PC-9 (cell line): ENCODE results near the gene C10orf67. TPM values are rescaled to one million over a fixed set of nuclear protein-coding genes. Genes with fewer than 3 reads are reported as not detected.
"Not testable (repeated sequence)": the region's sequence is repeated elsewhere in the genome, so short reads cannot be mapped to it uniquely, and the experiment has no call there.

Source experiments
- BruUV-seq: library from RNA; stranded (reverse); fragments of 400-500 nt; replicated peaks from 2 replicates; lab custom pipeline; 2021; lab: Mats Ljungman, UMichigan
- CTCF ChIA-PET: fragments of 300-600 bp; sonication (Branson Sonifier 250); formaldehyde crosslinking; loops from one replicate; lab custom pipeline; 2022; ENCODE audit warnings: antibody characterized with exemption; lab: Charles Lee
- POLR2A ChIA-PET: fragments of 300-600 bp; sonication (Branson Sonifier 250); formaldehyde crosslinking; loops from one replicate; lab custom pipeline; 2022; ENCODE audit warnings: antibody characterized with exemption; ENCODE audit not compliant: unreplicated experiment; lab: Charles Lee
- DNase-seq, 2 experiments: peaks; one replicate each; pipeline versions ENCODE4 v3.0.0 to v3.0.0-alpha.2; 2015 to 2022; ENCODE audit warnings: mixed read lengths in 1 of 2
- H2AFZ ChIP-seq: fragments of 200-600 bp; sonication (generic); 2 replicates; pipeline ENCODE4 v1.8.1; 2017; ENCODE audit warnings: antibody characterized with exemption
- H3F3A ChIP-seq: fragments of 200-600 bp; sonication (generic); 2 replicates; pipeline ENCODE4 v1.8.1; 2017; ENCODE audit warnings: antibody characterized with exemption, mild to moderate bottlenecking, low read depth; ENCODE audit not compliant: insufficient read depth
- H3K27ac ChIP-seq: fragments of 200-600 bp; sonication (generic); 2 replicates; pipeline ENCODE4 v1.6.1; 2016; ENCODE audit warnings: mixed run types
- H3K27me3 ChIP-seq: fragments of 200-600 bp; sonication (generic); 2 replicates; pipeline ENCODE4 v1.6.1; 2016; ENCODE audit warnings: low read depth, mixed run types; ENCODE audit not compliant: insufficient read depth
- H3K36me3 ChIP-seq: fragments of 200-600 bp; sonication (generic); 2 replicates; pipeline ENCODE4 v1.6.1; 2016; ENCODE audit warnings: low read depth, mixed run types
- H3K4me1 ChIP-seq: fragments of 200-600 bp; sonication (generic); replicated peaks from 2 replicates; pipeline ENCODE4 v1.6.1; 2016; ENCODE audit warnings: mixed run types; ENCODE audit not compliant: insufficient read depth
- H3K4me2 ChIP-seq: fragments of 200-600 bp; sonication (generic); 2 replicates; pipeline ENCODE4 v1.6.1; 2017; ENCODE audit warnings: mixed run types
- H3K4me3 ChIP-seq: fragments of 200-600 bp; sonication (generic); 2 replicates; pipeline ENCODE4 v1.6.1; 2016; ENCODE audit warnings: mixed run types
- H3K79me2 ChIP-seq: fragments of 200-600 bp; sonication (generic); 2 replicates; pipeline ENCODE4 v1.6.1; 2017; ENCODE audit warnings: low read depth, mixed run types
- H3K9me2 ChIP-seq: fragments of 200-600 bp; sonication (generic); 2 replicates; pipeline ENCODE4 v1.8.1; 2017; ENCODE audit warnings: mild to moderate bottlenecking; ENCODE audit not compliant: insufficient read depth
- H3K9me3 ChIP-seq: fragments of 200-600 bp; sonication (generic); 2 replicates; pipeline ENCODE4 v1.8.1; 2016; ENCODE audit warnings: low read depth; ENCODE audit not compliant: insufficient read depth
- H4K20me1 ChIP-seq: fragments of 200-600 bp; sonication (generic); 2 replicates; pipeline ENCODE4 v1.8.1; 2017; ENCODE audit not compliant: insufficient read depth
- EZH2 ChIP-seq: fragments of 200-600 bp; sonication (generic); IDR thresholded peaks from 2 replicates; pipeline ENCODE4 v1.8.0; 2017; ENCODE audit warnings: antibody characterized with exemption, low read depth
- intact Hi-C: fragments of 100-400 bp; cut with micrococcal nuclease; formaldehyde crosslinking; loops from one replicate; pipeline ENCODE4 v1.10.0; 2022; ENCODE audit not compliant: unreplicated experiment
- total RNA-seq: library from RNA; stranded (reverse); gene quantifications from 2 replicates; pipeline ENCODE4 v1.2.3, GENCODE V29; 2021
- TF ChIP-seq, protein P1 (sequence below): fragments of 200-600 bp; sonication (generic); conservative IDR thresholded peaks from 2 replicates; pipeline ENCODE4 v1.6.1; 2017; ENCODE audit warnings: mixed run types, antibody characterized with exemption, mild to moderate bottlenecking, moderate library complexity

C10orf67 gene
- total RNA-seq, 1 experiment from 2014 or later: 1.2 TPM

DNA sequence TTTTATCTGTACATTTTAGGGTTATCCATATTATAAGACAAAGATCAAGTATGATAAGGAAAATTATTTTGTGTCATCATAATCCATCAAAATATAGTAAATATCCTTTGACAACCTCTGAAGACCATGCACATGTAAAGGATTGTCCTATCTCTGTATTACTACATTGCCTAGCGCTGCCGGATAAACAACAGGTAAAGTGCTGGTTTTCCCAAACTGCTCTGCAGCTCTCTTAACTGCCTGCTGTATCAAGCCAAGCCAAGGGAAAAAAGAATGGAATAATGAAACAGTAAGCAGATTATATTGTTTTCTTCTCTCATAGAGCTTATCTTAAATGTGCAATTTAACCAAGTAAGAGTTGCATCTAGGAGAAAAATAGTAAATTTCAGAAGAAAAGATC lies 81.7 kb downstream of the C10orf67 start:
- intact Hi-C loops: no loop called here
- Histone ChIP-seq H3F3A (no peaks in the 10 kb centered on the region), H3K4me1 (no peaks in the 10 kb centered on the region), H3K9me3 (no peaks in the 10 kb centered on the region), H3K27ac (no peak overlapping the region), H3K9me2 (no peaks in the 10 kb centered on the region), H3K4me2 (no peak overlapping the region), H3K79me2 (no peaks in the 10 kb centered on the region), H4K20me1 (no peaks in the 10 kb centered on the region), H3K4me3 (no peak overlapping the region), H3K27me3 (no peaks in the 10 kb centered on the region), H3K36me3 (no peaks in the 10 kb centered on the region), H2AFZ (no peak overlapping the region)
- TF ChIP-seq EZH2: no peak
- ChIA-PET POLR2A (no interaction called here), CTCF (no interaction called here)
- BruUV-seq: no TSS peak
- DNase-seq: no peak

- H3K79me2 ChIP-seq: no peaks in the 10 kb centered on the region
- POLR2A ChIA-PET: no interaction called here
- H4K20me1 ChIP-seq: no peaks in the 10 kb centered on the region
- no peak overlapping the region for H3K4me2 ChIP-seq
- no peaks in the 10 kb centered on the region for H3K4me1 ChIP-seq
- H2AFZ ChIP-seq: no peak overlapping the region
- CTCF ChIA-PET: no interaction called here
- no peak overlapping the region for H3K4me3 ChIP-seq
- intact Hi-C loops: no loop called here
- H3K36me3 ChIP-seq: no peaks in the 10 kb centered on the region
- no peak for DNase-seq
- no peaks in the 10 kb centered on the region for H3K9me2 ChIP-seq
- H3K27me3 ChIP-seq: no peaks in the 10 kb centered on the region
- no peak overlapping the region for H3K27ac ChIP-seq
- TF ChIP-seq, protein P1, sequence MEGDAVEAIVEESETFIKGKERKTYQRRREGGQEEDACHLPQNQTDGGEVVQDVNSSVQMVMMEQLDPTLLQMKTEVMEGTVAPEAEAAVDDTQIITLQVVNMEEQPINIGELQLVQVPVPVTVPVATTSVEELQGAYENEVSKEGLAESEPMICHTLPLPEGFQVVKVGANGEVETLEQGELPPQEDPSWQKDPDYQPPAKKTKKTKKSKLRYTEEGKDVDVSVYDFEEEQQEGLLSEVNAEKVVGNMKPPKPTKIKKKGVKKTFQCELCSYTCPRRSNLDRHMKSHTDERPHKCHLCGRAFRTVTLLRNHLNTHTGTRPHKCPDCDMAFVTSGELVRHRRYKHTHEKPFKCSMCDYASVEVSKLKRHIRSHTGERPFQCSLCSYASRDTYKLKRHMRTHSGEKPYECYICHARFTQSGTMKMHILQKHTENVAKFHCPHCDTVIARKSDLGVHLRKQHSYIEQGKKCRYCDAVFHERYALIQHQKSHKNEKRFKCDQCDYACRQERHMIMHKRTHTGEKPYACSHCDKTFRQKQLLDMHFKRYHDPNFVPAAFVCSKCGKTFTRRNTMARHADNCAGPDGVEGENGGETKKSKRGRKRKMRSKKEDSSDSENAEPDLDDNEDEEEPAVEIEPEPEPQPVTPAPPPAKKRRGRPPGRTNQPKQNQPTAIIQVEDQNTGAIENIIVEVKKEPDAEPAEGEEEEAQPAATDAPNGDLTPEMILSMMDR: no peak
- no peak for TF ChIP-seq EZH2
- H3K9me3 ChIP-seq: no peaks in the 10 kb centered on the region
- BruUV-seq: no TSS peak
- H3F3A ChIP-seq: no peaks in the 10 kb centered on the region
These were observed 86.1 kb downstream of the C10orf67 start for GRCh38 chr10:23258516-23258915.

DNA sequence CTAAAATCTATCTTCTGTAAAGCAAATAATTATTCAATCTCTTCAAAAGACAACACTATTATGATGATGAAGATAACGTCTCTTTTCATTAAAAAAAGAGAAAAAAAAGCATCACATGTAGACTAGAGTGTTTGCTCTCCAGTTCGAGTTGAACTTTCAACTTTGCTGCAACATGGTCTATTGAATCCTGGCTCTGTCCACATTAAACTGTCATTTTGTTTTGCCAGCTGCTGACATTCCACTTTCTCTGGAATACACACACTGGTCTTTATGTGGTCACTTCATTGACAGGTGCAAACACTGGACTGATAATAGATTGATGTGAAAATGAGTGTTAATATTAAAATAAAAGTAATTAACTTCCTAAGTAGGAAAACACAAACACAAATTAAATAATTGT lies 90.8 kb downstream of the C10orf67 start:
- no TSS peak for BruUV-seq
- no peak overlapping the region for H3K4me3 ChIP-seq
- intact Hi-C loops: no loop called here
- H3K4me2 ChIP-seq: no peak overlapping the region
- H3K9me2 ChIP-seq: no peaks in the 10 kb centered on the region
- H3K27ac ChIP-seq: no peak overlapping the region
- H3K36me3 ChIP-seq: no peaks in the 10 kb centered on the region
- no peaks in the 10 kb centered on the region for H3F3A ChIP-seq
- H2AFZ ChIP-seq: no peak overlapping the region
- H3K4me1 ChIP-seq: no peaks in the 10 kb centered on the region
- no peak for DNase-seq
- TF ChIP-seq, protein P1: no peak
- TF ChIP-seq EZH2: no peak
- H3K9me3 ChIP-seq: no peaks in the 10 kb centered on the region
- POLR2A ChIA-PET: no interaction called here
- no peaks in the 10 kb centered on the region for H3K27me3 ChIP-seq
- no peaks in the 10 kb centered on the region for H4K20me1 ChIP-seq
- no peaks in the 10 kb centered on the region for H3K79me2 ChIP-seq
- CTCF ChIA-PET: no interaction called here

GRCh38 chr10:23252859-23253258 lies 91.7 kb downstream of the C10orf67 start:
- H3K9me2 ChIP-seq, H3K9me3 ChIP-seq, H3K27ac ChIP-seq, DNase-seq, H3K36me3 ChIP-seq, BruUV-seq, H3F3A ChIP-seq, CTCF ChIA-PET, H4K20me1 ChIP-seq, H3K79me2 ChIP-seq, H3K4me1 ChIP-seq, H3K4me3 ChIP-seq, H3K4me2 ChIP-seq, H3K27me3 ChIP-seq, H2AFZ ChIP-seq, intact Hi-C loops, POLR2A ChIA-PET: not testable (repeated sequence)

GRCh38 chr10:23241779-23242178 lies 102.8 kb downstream of the C10orf67 start:
- CTCF ChIA-PET, H3K27me3 ChIP-seq, H3K79me2 ChIP-seq, H3K27ac ChIP-seq, H3K4me2 ChIP-seq, BruUV-seq, H3F3A ChIP-seq, H3K4me3 ChIP-seq, POLR2A ChIA-PET, H3K9me2 ChIP-seq, DNase-seq, H3K9me3 ChIP-seq, H3K36me3 ChIP-seq, H3K4me1 ChIP-seq, H4K20me1 ChIP-seq, intact Hi-C loops, H2AFZ ChIP-seq: not testable (repeated sequence)
